GM12864 (cell line): ENCODE data around the gene ATP6V1B1.

Experiments used
- DNase-seq: peaks from one replicate; pipeline ENCODE4 v3.0.0-alpha.2; 2011; ENCODE audit warnings: low read depth
- H3K4me3 ChIP-seq: 2 replicates; pipeline ENCODE4 v1.5.1; 2011; ENCODE audit warnings: mild to moderate bottlenecking, low read depth, low read length, control low read depth
- TF ChIP-seq, protein P1 (sequence below): IDR thresholded peaks from 2 replicates; pipeline ENCODE4 v1.5.1; 2011; ENCODE audit warnings: low read depth, mild to moderate bottlenecking, moderate library complexity, low read length, control low read depth, inconsistent platforms; ENCODE audit errors: missing control alignments

Gene ATP6V1B1

DNA sequence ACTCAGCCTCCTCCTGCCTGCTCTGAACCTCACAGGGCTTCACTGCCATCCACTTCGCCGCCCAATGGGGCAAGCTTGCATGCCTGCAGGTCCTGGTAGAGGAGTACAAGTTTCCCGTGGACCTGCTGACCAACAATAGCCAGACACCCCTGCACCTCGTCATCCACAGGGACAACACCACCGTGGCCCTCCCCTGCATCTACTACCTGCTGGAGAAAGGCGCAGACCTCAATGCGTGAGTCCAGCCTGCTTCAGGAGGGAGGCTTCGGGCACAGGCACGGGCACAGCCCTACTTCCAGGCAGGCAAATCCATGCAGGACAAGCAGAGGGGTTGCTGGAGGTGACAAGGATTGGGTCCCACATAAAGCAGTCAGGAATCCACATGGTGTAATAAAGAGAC, 43.9 kb downstream of the ATP6V1B1 start:
- no peak for DNase-seq
- no peak overlapping the region for H3K4me3 ChIP-seq
- TF ChIP-seq, protein P1, sequence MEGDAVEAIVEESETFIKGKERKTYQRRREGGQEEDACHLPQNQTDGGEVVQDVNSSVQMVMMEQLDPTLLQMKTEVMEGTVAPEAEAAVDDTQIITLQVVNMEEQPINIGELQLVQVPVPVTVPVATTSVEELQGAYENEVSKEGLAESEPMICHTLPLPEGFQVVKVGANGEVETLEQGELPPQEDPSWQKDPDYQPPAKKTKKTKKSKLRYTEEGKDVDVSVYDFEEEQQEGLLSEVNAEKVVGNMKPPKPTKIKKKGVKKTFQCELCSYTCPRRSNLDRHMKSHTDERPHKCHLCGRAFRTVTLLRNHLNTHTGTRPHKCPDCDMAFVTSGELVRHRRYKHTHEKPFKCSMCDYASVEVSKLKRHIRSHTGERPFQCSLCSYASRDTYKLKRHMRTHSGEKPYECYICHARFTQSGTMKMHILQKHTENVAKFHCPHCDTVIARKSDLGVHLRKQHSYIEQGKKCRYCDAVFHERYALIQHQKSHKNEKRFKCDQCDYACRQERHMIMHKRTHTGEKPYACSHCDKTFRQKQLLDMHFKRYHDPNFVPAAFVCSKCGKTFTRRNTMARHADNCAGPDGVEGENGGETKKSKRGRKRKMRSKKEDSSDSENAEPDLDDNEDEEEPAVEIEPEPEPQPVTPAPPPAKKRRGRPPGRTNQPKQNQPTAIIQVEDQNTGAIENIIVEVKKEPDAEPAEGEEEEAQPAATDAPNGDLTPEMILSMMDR, result no peak

DNA sequence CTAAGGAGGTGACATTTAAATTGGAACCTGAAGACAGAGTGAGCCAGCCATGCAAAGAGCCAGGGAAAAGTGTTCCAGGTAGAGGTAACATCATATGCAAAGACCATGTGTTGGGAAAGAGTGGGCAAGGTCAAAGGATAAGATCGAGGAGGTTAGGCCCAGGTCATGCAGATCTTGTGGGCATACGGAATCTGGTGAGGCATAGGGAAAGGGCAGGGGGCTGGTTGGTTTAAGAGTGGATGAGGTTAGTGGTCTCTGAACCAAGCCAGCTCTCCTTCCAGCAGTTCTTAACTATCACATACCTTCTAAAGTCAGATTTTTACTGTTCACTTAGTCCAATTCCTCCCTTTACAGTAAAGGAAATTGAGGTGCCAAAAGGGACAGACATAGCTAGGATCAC, 45.7 kb downstream of the ATP6V1B1 start:
- TF ChIP-seq, protein P1, result no peak
- no peak overlapping the region for H3K4me3 ChIP-seq
- DNase-seq, result no peak

DNA sequence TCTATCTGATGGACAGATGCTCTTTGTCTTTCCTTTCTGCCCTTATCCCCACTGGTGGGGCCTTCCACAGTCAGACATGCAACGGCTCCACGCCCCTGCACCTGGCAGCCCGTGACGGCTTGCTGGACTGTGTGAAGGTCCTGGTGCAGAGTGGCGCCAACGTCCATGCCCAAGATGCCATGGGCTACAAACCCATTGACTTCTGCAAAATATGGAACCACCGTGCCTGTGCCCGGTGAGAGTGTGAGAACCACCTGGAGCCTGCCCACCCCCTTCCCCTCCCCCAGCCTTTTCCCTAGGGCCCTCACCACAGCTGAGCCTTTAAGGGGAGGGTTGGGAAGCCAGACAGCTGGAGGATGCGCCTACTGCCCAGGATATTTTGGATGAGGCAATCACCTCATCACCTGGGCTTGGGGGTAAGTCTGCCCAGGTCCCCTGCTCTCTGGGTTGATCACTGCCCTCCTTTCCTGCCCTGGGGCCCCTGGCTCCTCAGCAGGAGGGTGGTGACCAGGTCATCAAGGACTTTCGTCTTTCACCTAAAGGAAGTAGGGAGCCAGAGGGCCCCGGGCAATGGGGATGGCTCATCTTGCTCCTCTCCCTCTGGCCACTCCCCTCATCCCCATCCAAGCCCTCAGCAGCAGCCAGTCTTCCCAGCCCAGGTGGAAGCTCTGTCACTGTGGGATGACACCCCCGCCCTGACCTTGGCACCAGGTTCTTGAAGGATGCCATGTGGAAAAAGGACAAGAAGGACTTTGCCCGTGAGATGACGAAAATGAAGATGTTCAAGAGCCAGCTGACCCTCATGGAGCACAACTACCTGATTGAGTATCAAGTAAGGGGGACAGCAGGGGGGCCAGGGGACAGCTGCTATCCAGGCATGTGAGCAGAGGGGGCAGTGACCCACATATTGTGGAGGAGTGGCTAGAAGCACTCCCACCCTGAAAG, 46.4 kb downstream of the ATP6V1B1 start:
- TF ChIP-seq, protein P1, result no peak
- no peak for DNase-seq
- H3K4me3 ChIP-seq, result no peak overlapping the region

DNA sequence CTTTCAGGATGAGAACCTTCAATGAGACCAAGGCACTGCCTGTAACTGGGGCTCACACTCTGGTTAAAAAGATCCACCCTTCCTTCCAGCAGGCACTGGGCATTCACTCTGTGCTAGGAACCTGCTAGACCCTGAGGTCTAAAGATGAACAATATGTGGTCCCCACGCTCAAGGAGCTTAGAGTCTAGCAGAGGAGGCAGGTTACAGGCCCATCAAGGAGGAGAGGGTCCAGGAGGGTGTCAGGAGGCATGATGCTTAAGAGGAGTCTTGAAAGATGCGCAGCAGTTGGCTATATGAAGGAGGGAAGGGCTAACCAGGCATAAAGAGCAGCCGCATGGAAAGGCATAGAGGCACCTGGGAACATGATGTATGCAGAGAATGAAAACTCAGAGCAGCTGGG, 47.3 kb downstream of the ATP6V1B1 start:
- DNase-seq, result no peak
- no peak overlapping the region for H3K4me3 ChIP-seq
- TF ChIP-seq, protein P1, result no peak

DNA sequence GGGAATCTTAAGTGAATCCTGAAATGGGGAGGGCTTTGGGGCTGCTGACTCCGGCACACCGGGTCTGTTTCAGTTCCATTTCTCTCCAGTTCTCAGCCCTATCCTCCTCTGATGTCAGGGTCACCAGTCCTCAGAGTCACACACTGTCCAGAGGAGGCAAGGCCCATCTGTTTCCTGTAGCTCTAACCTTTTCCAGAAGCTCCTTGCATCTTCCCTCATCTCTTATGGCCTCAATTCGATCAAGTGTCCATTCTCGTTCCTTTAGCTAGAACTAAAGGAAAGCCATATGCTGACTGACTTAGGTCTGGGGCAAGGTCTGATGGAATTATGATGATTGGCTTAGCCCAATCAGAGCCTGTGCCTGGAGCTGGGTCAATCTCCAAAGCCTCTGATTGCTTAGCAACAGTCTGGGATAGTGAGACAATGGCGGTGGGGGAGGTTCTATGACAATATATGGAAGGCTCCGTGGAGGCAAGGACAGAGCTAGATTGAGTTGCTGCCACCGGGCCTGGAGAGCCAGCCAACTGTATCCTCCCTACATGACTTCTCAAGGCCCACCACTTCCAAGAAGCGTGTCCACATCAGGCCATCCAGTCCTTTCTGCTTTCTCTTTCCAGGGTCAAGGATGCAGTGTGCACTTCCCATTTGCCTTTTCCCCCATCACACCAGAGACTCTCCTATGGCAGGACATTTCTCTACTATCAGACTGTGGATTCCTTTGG, 48.0 kb downstream of the ATP6V1B1 start:
- no peak overlapping the region for H3K4me3 ChIP-seq
- TF ChIP-seq, protein P1, result no peak
- no peak for DNase-seq

DNA sequence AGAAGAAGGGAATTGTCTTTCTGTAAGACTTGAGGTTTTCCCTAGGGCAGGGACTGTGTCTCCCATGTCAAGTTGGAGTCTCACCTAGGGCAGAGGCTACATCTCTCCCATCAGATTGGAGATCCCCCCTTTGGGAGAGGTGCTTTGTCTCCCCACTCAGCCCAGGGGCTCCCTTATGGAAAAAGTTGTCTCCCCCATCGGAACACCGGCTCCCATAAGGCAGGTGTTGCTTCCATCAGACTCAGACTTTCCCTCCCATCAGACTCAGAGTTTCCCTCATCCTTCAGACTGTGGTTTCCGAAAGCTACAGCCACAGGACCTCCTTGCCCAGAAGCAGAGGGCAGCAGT, 48.5 kb downstream of the ATP6V1B1 start:
- TF ChIP-seq, protein P1, result no peak
- H3K4me3 ChIP-seq, result no peak overlapping the region
- DNase-seq, result no peak
